ENCODE measurements around the gene MOB3B.
"Not testable (repeated sequence)": the region's sequence is repeated elsewhere in the genome, so short reads cannot be mapped to it uniquely, and the experiment has no call there.

The MOB3B gene

DNA sequence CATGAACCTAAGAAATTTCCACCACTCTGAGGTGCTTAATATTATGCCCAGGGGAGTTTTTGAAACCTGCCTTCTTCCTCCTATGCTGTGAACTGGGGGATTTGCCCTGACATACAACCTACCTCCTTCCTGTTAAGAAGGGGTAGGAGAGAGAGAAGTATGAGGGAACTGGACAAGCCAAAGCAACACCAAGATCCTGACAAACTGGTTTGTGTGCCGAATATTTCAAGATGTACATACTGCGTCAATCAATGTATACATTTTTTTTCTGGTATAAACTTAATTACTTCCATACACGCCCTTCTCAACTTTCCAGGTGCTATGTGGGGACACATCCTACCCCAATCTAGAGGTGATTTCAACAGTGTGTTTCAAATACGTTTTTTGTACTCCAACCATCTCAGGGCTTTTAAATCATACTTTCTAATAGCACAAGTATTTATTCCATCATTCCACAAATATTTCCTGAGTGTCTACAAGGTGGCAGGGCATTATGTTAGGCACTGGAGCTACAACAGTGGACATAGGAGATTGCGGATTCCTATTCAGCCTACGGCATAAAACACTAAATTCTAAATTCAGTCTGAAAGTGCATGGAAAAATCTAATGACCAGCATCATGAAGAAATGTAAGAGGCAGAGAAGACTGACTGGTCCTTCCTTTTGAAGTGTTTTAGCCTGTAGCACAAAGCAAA is 75.6 kb downstream of the MOB3B start:
- Histone ChIP-seq H3K79me2 (ENCODE audit: control insufficient read depth, insufficient read depth, low read length, poor library complexity) (no peaks in the 10 kb centered on the region), H2BK5ac (ENCODE audit: low read depth, low read length, poor library complexity) (no peak overlapping the region), H4K8ac (ENCODE audit: low read depth, low read length) (no peak overlapping the region), H2BK12ac (ENCODE audit: low read length) (no peak overlapping the region), H2AFZ (ENCODE audit: insufficient read depth, low read length, poor library complexity) (no peak overlapping the region), H3K27ac (ENCODE audit: low read depth, low read length) (peak overlapping the region; percentile 63), H2AK5ac (ENCODE audit: low read length) (no peak overlapping the region), H2BK120ac (ENCODE audit: insufficient read depth, low read length, poor library complexity) (no peak overlapping the region), H3K4me3 (ENCODE audit: low read depth, low read length) (no peak overlapping the region), H3K14ac (ENCODE audit: low read length) (no peak overlapping the region), H3K4ac (ENCODE audit: low read depth, low read length) (no peak overlapping the region), H3K9ac (ENCODE audit: low read length) (no peak overlapping the region), H3K4me2 (ENCODE audit: low read length) (no peak overlapping the region), H3K79me1 (ENCODE audit: low read length) (peaks cover 3% of the 10 kb centered on the region), H3K9me3 (ENCODE audit: insufficient read depth, low read depth, low read length) (no peaks in the 10 kb centered on the region), H3K18ac (ENCODE audit: low read length) (no peak overlapping the region), H4K12ac (ENCODE audit: low read depth, low read length) (no peak overlapping the region), H3K4me1 (ENCODE audit: control insufficient read depth in 1 of 2, insufficient read depth in 2 of 2, low read length in 2 of 2) (peaks cover 0 to 14% of the 10 kb centered on the region in 2 experiments), H4K91ac (ENCODE audit: low read depth, low read length) (no peak overlapping the region), H3K27me3 (ENCODE audit: insufficient read depth, low read length) (no peaks in the 10 kb centered on the region), H3K23ac (ENCODE audit: low read length) (no peak overlapping the region), H3K36me3 (ENCODE audit: control insufficient read depth in 1 of 2, insufficient read depth in 2 of 2, low read length in 2 of 2) (peaks cover 4 to 5% of the 10 kb centered on the region in 2 experiments)
- DNase-seq = peak; percentile 65 to 92
- no CpG with 5 or more reads among the region's 6 CpGs for WGBS (ENCODE audit: extremely low coverage, insufficient coverage, insufficient read length)

DNA sequence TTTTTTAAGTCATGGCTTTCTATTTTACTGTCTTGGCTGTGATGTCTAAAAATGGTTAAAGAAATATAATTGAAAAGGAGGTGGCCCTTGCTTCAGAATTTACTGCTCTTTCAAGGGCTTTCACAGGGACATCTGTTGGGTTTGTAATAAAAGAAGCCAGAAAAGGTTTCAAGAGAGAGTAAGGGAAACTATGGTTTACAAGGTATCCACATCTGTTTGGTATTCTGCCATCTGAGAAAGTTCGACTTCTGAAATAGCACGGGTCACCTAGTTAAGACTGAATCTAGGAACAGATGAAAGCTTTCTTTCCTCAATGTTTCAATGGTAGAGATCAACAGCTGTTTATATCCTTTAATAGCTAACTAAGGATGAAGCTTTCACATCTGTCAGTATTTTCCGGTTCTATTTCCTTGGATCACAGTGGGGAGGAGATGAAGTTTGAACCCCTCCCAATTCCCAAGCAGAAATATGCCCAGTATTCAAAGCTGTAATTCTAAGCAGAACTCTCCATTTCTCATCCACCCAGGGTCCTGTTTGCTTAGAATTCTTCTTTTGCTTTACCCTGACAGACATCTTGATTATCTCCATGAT is 78.3 kb downstream of the MOB3B start:
- Histone ChIP-seq H4K12ac (ENCODE audit: low read depth, low read length) (no peak overlapping the region), H2BK12ac (ENCODE audit: low read length) (no peak overlapping the region), H3K9ac (ENCODE audit: low read length) (no peak overlapping the region), H3K4me2 (ENCODE audit: low read length) (no peak overlapping the region), H3K23ac (ENCODE audit: low read length) (no peak overlapping the region), H2AFZ (ENCODE audit: insufficient read depth, low read length, poor library complexity) (no peak overlapping the region), H3K14ac (ENCODE audit: low read length) (no peak overlapping the region), H2AK5ac (ENCODE audit: low read length) (no peak overlapping the region), H3K27me3 (ENCODE audit: insufficient read depth, low read length) (no peaks in the 10 kb centered on the region), H3K79me2 (ENCODE audit: control insufficient read depth, insufficient read depth, low read length, poor library complexity) (no peaks in the 10 kb centered on the region), H3K36me3 (ENCODE audit: control insufficient read depth in 1 of 2, insufficient read depth in 2 of 2, low read length in 2 of 2) (peaks cover 4 to 5% of the 10 kb centered on the region in 2 experiments), H3K4me1 (ENCODE audit: control insufficient read depth in 1 of 2, insufficient read depth in 2 of 2, low read length in 2 of 2) (peaks cover 0 to 10% of the 10 kb centered on the region in 2 experiments), H3K9me3 (ENCODE audit: insufficient read depth, low read depth, low read length) (no peaks in the 10 kb centered on the region), H2BK5ac (ENCODE audit: low read depth, low read length, poor library complexity) (no peak overlapping the region), H4K8ac (ENCODE audit: low read depth, low read length) (no peak overlapping the region), H3K79me1 (ENCODE audit: low read length) (no peaks in the 10 kb centered on the region), H3K4me3 (ENCODE audit: low read depth, low read length) (no peak overlapping the region), H4K91ac (ENCODE audit: low read depth, low read length) (no peak overlapping the region), H3K27ac (ENCODE audit: low read depth, low read length) (peak overlapping the region; percentile 37), H3K4ac (ENCODE audit: low read depth, low read length) (no peak overlapping the region), H3K18ac (ENCODE audit: low read length) (no peak overlapping the region), H2BK120ac (ENCODE audit: insufficient read depth, low read length, poor library complexity) (no peak overlapping the region)
- no CpG with 5 or more reads among the region's 3 CpGs for WGBS (ENCODE audit: extremely low coverage, insufficient coverage, insufficient read length)
- peak in 1 of 2 donors; percentile 68 for DNase-seq

- Histone ChIP-seq H2BK12ac (ENCODE audit: low read length) (no peak overlapping the region), H3K4me1 (ENCODE audit: control insufficient read depth in 1 of 2, insufficient read depth in 2 of 2, low read length in 2 of 2) (peaks cover 0 to 10% of the 10 kb centered on the region in 2 experiments), H3K27ac (ENCODE audit: low read depth, low read length) (no peak overlapping the region), H3K27me3 (ENCODE audit: insufficient read depth, low read length) (no peaks in the 10 kb centered on the region), H3K9ac (ENCODE audit: low read length) (no peak overlapping the region), H2BK120ac (ENCODE audit: insufficient read depth, low read length, poor library complexity) (no peak overlapping the region), H3K18ac (ENCODE audit: low read length) (no peak overlapping the region), H2BK5ac (ENCODE audit: low read depth, low read length, poor library complexity) (no peak overlapping the region), H3K4ac (ENCODE audit: low read depth, low read length) (no peak overlapping the region), H4K8ac (ENCODE audit: low read depth, low read length) (no peak overlapping the region), H2AFZ (ENCODE audit: insufficient read depth, low read length, poor library complexity) (no peak overlapping the region), H3K4me2 (ENCODE audit: low read length) (no peak overlapping the region), H3K79me2 (ENCODE audit: control insufficient read depth, insufficient read depth, low read length, poor library complexity) (no peaks in the 10 kb centered on the region), H4K91ac (ENCODE audit: low read depth, low read length) (no peak overlapping the region), H3K23ac (ENCODE audit: low read length) (no peak overlapping the region), H4K12ac (ENCODE audit: low read depth, low read length) (no peak overlapping the region), H3K36me3 (ENCODE audit: control insufficient read depth in 1 of 2, insufficient read depth in 2 of 2, low read length in 2 of 2) (peaks cover 4 to 5% of the 10 kb centered on the region in 2 experiments), H3K9me3 (ENCODE audit: insufficient read depth, low read depth, low read length) (no peaks in the 10 kb centered on the region), H3K14ac (ENCODE audit: low read length) (no peak overlapping the region), H3K79me1 (ENCODE audit: low read length) (no peaks in the 10 kb centered on the region), H3K4me3 (ENCODE audit: low read depth, low read length) (no peak overlapping the region), H2AK5ac (ENCODE audit: low read length) (no peak overlapping the region)
- no peak for DNase-seq
Observed at GRCh38 chr9:27450752-27451151, 78.9 kb downstream of the MOB3B start.

- H4K91ac ChIP-seq (ENCODE audit: low read depth, low read length); H2AK5ac ChIP-seq (ENCODE audit: low read length); H3K4me2 ChIP-seq (ENCODE audit: low read length); H2BK5ac ChIP-seq (ENCODE audit: low read depth, low read length, poor library complexity); H2BK12ac ChIP-seq (ENCODE audit: low read length); H3K27ac ChIP-seq (ENCODE audit: low read depth, low read length); H3K23ac ChIP-seq (ENCODE audit: low read length); H2BK120ac ChIP-seq (ENCODE audit: insufficient read depth, low read length, poor library complexity); DNase-seq; H3K27me3 ChIP-seq (ENCODE audit: insufficient read depth, low read length); H3K4me1 ChIP-seq (ENCODE audit: control insufficient read depth in 1 of 2, insufficient read depth in 2 of 2, low read length in 2 of 2); H3K9ac ChIP-seq (ENCODE audit: low read length); H3K4me3 ChIP-seq (ENCODE audit: low read depth, low read length); H3K9me3 ChIP-seq (ENCODE audit: insufficient read depth, low read depth, low read length); H3K36me3 ChIP-seq (ENCODE audit: control insufficient read depth in 1 of 2, insufficient read depth in 2 of 2, low read length in 2 of 2); H3K18ac ChIP-seq (ENCODE audit: low read length); H4K8ac ChIP-seq (ENCODE audit: low read depth, low read length); H3K79me2 ChIP-seq (ENCODE audit: control insufficient read depth, insufficient read depth, low read length, poor library complexity); H4K12ac ChIP-seq (ENCODE audit: low read depth, low read length); H3K14ac ChIP-seq (ENCODE audit: low read length); H3K79me1 ChIP-seq (ENCODE audit: low read length); H2AFZ ChIP-seq (ENCODE audit: insufficient read depth, low read length, poor library complexity); H3K4ac ChIP-seq (ENCODE audit: low read depth, low read length): not testable (repeated sequence)
- WGBS (ENCODE audit: extremely low coverage, insufficient coverage, insufficient read length) = no CpG with 5 or more reads among the region's 3 CpGs
Observed at GRCh38 chr9:27448356-27448755, 81.3 kb downstream of the MOB3B start.

Data from trophoblast cell (in vitro differentiated cells and primary cell).